Posterior cingulate gyrus (tissue), 11 donors: Measurements from ENCODE around the gene BACH1.

Source experiments
- DNase-seq, 10 donors: peaks; one replicate each; pipeline versions ENCODE4 v3.0.0 to v3.0.0-alpha.2; 2020 to 2021; ENCODE audit warnings: mixed read lengths in 3 of 10
- intact Hi-C: fragments of 100-400 bp; cut with DNase I; formaldehyde crosslinking; loops from one replicate; pipeline ENCODE4 v1.15.1; 2023

Gene BACH1

DNA sequence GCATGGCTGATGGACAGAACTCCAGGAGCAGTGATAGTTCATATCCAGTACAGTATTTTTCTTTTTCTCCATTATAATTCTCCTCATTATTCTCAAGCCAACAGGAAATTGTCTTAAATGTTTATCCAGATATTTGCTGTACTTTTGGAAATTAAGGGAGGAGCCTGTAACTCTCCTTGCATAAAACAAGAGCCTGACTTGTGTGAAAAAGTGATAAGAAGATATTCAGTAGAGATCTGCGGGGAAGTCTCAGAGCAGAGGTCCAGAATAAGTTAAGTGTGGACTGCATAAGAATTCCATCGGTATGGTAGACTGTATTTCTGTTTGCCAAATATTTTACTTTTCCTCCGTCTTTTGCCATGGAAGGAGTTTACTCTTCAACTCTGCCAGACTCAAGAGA lies 70.2 kb downstream of the BACH1 start:
- no peak for DNase-seq
- intact Hi-C loops = loop anchor here (10.0 kb wide), 1 partner anchor 476 kb away; no protein-coding TSS in a partner anchor

DNA sequence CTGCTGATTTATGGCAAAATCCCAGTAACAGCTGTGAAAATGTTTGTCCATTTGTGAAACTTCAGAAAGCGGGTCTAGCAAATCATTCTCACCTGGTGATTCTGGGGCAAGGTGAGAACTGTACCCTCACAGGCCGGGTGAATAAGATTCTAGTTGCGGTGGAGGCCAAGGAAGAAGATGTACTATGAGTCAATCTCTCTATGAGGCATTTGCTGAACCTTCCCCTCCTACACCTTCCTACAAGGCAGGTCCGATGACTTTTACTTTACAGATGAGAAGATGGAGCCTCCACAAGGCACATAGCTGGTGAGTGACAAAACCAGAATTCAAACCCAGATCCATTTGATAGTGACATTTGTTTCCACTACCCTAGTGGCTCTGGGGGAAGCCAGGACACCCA lies 72.7 kb downstream of the BACH1 start:
- intact Hi-C loops = loop anchor here (5.0 kb wide), 1 partner anchor 209 kb away; no protein-coding TSS in a partner anchor
- no peak for DNase-seq

DNA sequence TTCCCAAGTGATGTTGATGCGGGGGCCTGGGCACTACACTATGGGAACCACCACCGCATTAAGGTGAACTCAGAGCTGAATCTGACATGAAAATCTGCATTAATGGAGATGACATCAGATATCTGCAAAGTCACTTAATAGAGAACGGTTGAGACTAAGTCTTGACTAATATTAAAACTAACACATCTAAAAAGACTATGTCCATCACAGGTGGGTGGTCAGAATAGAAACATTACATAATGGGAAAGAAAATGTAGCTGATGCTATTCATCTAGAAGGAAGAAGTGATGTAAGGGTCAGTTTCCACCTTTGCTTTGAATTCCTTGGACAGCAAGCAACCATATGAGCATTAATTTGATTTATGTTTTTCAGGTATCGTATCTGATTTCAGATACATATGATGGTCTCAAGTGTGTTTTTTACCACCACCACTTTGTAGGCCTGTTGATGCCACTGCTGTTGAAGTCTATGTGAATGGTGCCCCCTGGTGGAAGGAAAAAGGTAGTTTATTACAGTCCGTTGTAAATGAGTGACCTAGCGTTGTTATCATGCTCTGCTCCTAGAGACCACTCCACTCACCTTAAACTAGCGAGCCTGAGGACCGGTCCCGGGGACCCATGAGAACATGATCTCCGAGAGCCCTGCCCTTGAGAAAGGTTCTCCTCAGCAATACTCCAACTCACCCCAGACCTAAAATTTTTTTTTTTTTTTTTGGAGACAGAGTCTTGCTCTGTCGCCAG lies 73.5 kb downstream of the BACH1 start:
- peak in 2 of 10 donors; percentile 31 to 53 for DNase-seq
- intact Hi-C loops = loop anchor here (2.0 to 5.0 kb wide), 2 partner anchors 210 to 281 kb away; no protein-coding TSS in a partner anchor

DNA sequence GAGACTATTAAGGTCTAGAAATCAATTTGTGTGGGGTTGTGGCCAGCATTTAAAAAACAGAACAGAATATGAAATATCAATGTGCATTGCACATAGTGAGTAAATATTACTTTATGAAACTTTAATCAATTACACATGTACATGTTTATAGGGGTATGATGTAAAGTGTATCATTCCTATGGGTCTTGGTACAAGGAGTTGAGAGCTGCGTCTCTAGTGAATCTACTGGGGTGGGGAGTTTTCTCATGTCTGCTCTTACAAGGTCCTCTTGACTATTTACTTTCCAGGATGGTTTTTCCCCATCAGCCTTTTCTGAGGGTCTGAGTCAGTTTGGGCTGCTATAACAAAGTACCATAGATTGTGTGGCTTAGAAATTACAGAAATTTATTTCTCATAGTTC lies 75.8 kb downstream of the BACH1 start:
- DNase-seq = no peak
- intact Hi-C loops = loop anchor here (5.0 kb wide), 1 partner anchor 212 kb away; no protein-coding TSS in a partner anchor

DNA sequence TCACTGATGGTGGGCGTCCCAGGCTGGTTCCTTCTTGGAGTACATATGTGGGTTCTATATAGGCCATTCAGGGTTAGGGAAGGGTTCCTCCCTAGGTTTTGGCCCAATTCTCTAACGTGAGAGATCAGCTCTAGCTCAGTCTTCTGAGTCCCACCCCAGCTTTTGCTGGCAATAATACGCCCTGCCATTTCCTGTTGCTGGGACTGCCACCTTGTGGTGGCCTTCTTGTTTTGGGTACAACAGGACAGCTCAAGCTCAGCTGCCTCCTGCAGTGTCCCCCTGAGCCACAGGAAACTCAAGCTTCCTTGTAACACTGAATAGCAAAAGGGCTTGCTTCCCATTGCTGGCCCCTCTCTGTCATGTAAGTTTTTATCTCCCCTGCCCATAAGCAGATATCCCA lies 77.8 kb downstream of the BACH1 start:
- peak in 3 of 10 donors; percentile 4 to 44 (median 12) for DNase-seq
- intact Hi-C loops = no loop called here

DNA sequence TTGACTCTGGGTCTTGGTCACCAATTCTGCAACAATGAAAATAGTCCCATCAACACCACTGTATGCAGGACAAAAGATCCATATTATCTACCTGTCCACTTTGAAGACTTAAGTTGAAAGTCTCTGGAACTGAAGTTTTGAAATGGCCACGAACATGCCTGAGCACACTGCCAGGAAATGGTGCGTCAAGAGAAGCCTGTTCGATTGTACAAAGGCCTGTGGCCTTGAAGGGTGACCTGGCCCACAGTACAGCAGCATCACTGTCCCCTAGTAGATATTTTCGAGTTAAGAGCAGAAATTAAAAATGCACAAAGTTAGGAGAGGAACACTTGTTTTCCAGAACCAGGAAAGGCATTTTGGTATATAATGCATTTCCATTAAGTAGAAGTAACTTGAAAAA lies 78.5 kb downstream of the BACH1 start:
- DNase-seq = no peak
- intact Hi-C loops = no loop called here

DNA sequence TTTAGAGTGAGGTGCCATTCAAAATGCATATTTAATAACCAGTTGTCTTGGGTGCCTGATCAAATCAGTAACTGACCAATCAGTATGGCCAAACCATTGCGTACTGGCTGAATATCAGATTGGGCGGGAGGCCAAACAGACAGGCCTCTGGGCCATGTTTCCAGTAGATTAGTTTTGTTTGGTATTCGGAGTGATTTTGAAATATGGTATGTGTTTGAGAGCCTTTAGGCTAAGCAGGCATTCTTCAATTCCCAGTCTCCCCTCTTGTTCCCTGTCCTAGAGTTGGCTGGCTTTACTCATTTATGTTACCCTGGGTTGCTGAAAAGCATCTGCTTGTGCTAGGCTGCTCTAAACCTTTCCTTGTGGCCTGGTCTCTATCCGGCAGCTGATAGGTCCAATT lies 80.1 kb downstream of the BACH1 start:
- no peak for DNase-seq
- intact Hi-C loops = no loop called here

DNA sequence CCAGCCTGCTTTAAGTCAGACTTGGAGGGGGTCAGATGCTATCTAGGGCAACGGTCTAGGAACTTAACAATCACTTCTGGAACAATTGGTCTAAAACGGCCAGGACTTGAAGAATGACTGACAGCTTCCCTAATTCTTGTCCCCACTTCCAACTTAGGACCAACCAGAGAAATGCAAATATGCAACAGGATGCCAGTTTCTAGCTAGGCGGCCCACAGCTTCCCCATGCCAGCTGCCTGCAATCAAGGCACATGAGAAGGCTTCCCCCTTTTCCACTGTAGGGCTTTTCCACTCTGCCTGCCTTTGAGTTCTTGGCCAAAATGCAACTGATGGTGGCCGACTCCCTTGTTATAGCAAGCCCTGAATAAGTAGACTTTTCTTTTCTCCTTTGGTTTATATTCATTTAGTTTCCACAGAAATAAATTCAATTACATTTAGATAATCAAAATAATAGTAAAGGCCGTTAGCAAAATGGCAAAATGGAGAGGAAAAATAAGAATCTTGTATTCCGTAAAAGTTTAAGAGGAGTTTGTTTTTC lies 80.9 kb downstream of the BACH1 start:
- intact Hi-C loops = no loop called here
- no peak for DNase-seq

DNA sequence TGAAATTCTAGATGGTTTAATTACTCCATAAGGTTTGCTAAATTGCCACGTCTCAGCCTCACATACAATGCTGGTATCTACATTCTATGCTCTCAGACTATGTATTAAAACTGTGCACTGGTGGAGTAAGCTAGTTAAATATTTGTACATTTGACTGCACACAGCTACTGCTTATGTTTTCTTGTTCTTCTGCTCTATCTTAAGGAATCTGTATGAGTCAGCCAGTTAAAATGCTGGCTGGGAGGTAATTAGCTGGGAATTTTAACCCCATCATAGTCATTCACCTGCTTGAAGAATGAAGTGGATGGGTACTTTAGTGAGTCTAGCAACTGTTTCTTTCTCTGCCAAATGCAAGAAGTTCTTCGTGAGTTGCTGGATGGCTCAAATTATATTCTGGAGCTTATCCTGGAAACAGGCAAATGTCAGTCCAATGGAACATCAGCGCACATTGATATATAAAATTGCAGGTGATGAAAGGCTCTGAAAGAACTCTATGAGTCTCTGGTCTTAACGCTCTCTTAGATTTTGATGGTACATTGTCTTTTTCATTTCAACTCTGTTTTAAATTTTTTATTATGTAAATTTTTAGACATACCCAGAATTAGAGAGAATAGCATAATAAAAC lies 83.4 kb downstream of the BACH1 start:
- DNase-seq = no peak
- intact Hi-C loops = no loop called here

DNA sequence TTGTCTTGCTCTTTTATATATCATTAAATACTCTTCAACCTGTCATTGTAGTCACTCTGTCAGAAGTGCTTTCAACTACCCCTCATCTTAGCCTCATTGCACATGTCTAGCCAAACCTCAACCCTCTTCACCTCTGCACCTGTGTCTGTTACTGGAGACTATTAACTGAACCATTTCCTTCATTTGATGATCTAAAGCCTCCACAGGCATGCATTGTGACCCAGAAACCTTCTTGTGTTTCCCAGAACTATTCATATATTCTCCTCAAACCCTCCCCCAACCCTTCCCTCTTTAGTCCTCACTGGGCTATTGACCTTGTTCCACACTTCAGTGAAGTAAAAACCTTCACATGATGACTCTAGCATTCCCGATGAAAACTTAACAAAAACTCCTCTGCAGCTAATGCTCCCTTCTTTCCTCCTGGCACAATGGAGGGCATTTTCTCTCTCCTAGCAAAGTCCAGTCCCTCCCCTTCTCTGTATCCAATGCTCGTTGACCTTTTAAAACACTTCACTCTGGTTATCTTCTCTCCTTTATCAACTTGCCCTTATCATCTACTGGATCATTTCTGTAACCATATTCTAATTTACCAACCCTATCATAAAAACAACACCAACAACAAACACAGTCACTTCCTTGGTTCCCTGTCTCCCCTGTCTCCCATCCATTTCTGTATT lies 86.1 kb downstream of the BACH1 start:
- DNase-seq = no peak
- intact Hi-C loops = no loop called here

DNA sequence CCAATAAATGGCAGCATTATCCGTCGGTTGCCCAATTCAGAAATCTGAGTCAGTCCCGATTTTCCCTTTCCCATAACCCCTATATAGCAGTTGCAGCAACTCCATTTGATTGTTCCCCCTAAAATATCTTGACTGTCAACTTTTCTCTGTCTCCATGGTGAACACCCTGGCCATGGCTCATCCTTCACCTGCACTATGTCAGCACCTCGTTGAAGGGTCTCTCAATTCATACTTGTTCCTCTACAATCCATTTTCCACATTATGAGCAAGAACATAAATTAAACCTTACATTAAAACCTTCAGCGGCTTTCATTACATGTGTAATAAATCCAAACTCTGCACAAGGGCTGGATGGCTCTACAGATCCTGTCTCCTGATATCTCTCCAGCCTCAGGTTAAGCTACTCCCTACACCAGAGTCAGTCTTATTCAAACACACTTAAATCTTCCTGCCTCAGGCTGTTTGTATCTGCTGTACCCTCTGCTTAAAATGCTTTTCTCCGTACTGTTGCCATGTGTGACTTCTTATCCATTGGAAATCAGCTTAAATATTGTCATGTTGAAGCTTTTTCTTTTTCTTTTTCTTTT lies 87.3 kb downstream of the BACH1 start:
- intact Hi-C loops = no loop called here

DNA sequence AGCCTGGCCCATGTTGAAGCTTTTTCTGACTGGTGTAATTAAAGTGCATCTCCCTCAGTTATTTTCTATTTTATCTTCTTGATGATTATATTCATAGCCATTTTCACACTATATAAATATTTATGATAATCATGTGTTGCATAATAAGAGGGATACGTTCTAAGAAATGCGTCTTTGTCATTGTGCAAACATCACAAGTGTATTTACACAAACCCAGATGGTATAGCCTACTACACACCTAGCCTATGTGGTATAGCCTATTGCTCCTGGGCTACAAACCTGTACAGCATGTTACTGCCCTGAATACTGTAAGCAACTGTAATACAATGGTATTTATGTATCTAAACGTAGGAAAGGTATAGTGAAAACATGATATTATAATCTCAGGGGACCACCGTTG lies 88.1 kb downstream of the BACH1 start:
- no peak for DNase-seq
- intact Hi-C loops = no loop called here

More for the DNA sequence above, 87.3 kb downstream of the BACH1 start:
- DNase-seq = no peak

DNA sequence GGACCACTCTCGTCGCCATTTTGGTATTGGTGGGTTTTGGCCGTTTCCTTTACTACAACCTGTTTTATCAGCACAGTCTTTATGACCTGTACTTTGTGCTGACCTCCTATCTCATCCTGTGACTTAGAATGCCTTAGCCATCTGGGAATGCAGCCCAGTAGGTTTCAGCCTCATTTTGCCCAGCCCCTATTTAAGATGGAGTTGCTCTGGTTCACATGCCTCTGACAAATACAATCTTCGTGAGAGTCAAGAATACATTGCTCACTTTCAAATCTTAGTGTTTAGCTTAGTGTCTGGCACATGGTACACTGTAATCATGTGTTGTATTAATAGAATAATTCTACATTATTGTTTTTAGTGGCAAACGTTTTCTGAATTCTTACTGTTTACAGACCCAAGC lies 88.9 kb downstream of the BACH1 start:
- intact Hi-C loops = no loop called here
- no peak for DNase-seq

DNA sequence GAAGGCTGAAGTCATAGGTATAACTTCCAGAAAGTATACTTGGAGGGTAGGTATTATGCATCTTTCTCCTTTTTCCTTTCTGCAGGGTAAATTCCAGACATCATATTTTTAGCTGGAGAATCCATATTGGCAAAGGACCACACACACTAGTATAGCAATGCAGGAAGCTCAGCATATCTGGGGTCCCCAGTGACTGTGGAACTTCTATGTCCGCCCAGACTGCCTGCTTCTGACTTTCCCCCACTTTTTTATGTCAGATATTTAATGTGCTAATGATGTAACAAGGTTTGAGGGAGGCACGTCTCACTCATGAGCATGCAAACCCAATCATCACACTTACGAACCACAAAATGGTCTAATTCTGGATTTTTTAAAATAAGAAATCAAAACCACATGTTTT lies 90.4 kb downstream of the BACH1 start:
- DNase-seq = no peak
- intact Hi-C loops = no loop called here

DNA sequence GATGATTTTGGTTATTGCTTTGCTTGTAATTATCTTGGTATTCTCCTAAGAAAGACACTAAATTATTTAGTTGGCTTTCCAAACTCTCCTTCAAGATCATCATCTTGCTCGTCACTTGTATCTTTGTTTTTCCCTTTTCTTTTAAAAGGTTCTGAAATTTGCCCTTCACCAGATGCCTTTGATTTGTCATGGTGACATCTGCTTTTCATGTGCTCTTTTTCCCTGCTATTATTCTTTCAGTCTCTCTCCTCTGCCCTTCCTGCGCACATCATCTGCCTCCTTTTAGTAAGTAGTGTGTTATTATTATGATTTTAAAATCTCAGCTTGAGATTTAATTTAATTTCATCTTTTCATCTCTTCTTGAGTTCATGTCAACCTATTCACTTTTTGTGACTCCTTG lies 92.1 kb downstream of the BACH1 start:
- no peak for DNase-seq
- intact Hi-C loops = no loop called here

DNA sequence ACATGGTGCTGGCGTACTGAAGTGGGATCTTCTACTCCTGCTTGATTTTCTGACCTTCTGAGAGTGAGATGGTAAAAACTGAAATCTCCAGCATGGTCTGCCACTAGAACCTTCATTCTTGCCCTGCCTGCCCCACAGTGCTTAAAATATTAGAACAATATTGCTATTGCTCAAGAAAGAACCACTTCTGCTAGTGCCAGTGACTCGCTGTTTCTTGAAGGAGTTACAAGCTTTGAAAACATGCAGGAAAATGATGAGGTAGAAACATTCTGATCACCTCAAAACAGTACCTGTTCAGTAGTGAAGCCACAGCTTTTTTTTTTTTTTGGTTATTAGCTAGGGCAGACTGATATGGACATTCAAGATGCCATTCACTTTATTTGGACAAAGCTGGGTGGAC lies 95.3 kb downstream of the BACH1 start:
- intact Hi-C loops = no loop called here
- DNase-seq = no peak
